Gastrocnemius medialis (tissue), 4 donors: Measurements from ENCODE around the gene PCDHGA8. TPM values are rescaled to one million over a fixed set of nuclear protein-coding genes. Genes with fewer than 3 reads are reported as not detected.
"Not testable (repeated sequence)": the region's sequence is repeated elsewhere in the genome, so short reads cannot be mapped to it uniquely, and the experiment has no call there.

Source experiments
- ATAC-seq, 2 donors: fragments of 150-250 bp; one replicate each; pipeline ENCODE4 v1.9.1; 2016
- DNase-seq, 2 donors: peaks; one replicate each; pipeline ENCODE4 v3.0.0-alpha.2; 2019
- H3K27ac ChIP-seq, 4 donors: fragments of 200-600 bp; sonication (generic); 1 replicate in 1 of 4; 2 replicates in 3 of 4; pipeline ENCODE4 v1.5.1; 2016 to 2018; ENCODE audit warnings: mild to moderate bottlenecking in 2 of 4, moderate library complexity in 1 of 4
- H3K27me3 ChIP-seq, 3 donors: fragments of 200-600 bp; sonication (generic) in 2 of 3; 1 replicate in 1 of 3; 2 replicates in 2 of 3; pipeline versions ENCODE4 v1.5.1 to v1.6.0; 2016 to 2019; ENCODE audit warnings: mild to moderate bottlenecking in 1 of 3, moderate library complexity in 1 of 3
- H3K36me3 ChIP-seq, 2 donors: fragments of 200-600 bp; sonication (generic) in 1 of 2; one replicate each; pipeline ENCODE4 v1.5.1; 2017 to 2018
- H3K4me1 ChIP-seq, 2 donors: fragments of 200-600 bp; sonication (generic) in 1 of 2; one replicate each; pipeline ENCODE4 v1.5.1; 2016 to 2017; ENCODE audit warnings: mild to moderate bottlenecking in 2 of 2
- H3K4me3 ChIP-seq, 4 donors: fragments of 200-600 bp; sonication (generic) in 3 of 4; 1 replicate in 1 of 4; 2 replicates in 3 of 4; pipeline ENCODE4 v1.5.1; 2016 to 2019; ENCODE audit warnings: mild to moderate bottlenecking in 2 of 4
- H3K9me3 ChIP-seq, 3 donors: fragments of 200-600 bp; sonication (generic) in 2 of 3; 1 replicate in 1 of 3; 2 replicates in 2 of 3; pipeline ENCODE4 v1.5.1; 2016 to 2019
- POLR2A ChIP-seq, 2 donors: fragments of 450-650 bp; IDR thresholded peaks; one replicate each; pipeline ENCODE4 v1.6.1; 2017; ENCODE audit warnings: antibody characterized with exemption in 2 of 2, mild to moderate bottlenecking in 2 of 2, moderate library complexity in 2 of 2
- in situ Hi-C, 4 donors: fragments of 200-750 bp; cut with MboI; loops; one replicate each; pipeline versions ENCODE4 v1.15.0 to v1.8.0; 2017; ENCODE audit warnings: low sequenced_read_pairs in 4 of 4
- intact Hi-C: fragments of 100-400 bp; cut with DNase I; formaldehyde crosslinking; loops from one replicate; pipeline ENCODE4 v1.15.1; 2023; ENCODE audit warnings: low total_unique reads
- total RNA-seq, 4 donors: library from RNA; depleted of rRNA; stranded (reverse); fragments of >200 nt; gene quantifications; one replicate each; pipeline versions ENCODE4 v1.1.0 to v1.2.3, GENCODE V29; 2016
- TF ChIP-seq, protein P1 (sequence below), 5 experiments: fragments of 450-650 bp in 3 of 5; fragments of 200-600 bp in 2 of 5; sonication (generic) in 2 of 5; IDR thresholded peaks in 4 of 5; conservative IDR thresholded peaks in 1 of 5; 1 replicate in 4 of 5; 2 replicates in 1 of 5; pipeline ENCODE4 v1.5.1; 2016 to 2019; ENCODE audit warnings: antibody characterized with exemption in 5 of 5, mild to moderate bottlenecking in 3 of 5, moderate library complexity in 3 of 5

The PCDHGA8 gene
- total RNA-seq, 4 donors from 2014 or later, result 0.82 to 1.8 (median 1.2) TPM

DNA sequence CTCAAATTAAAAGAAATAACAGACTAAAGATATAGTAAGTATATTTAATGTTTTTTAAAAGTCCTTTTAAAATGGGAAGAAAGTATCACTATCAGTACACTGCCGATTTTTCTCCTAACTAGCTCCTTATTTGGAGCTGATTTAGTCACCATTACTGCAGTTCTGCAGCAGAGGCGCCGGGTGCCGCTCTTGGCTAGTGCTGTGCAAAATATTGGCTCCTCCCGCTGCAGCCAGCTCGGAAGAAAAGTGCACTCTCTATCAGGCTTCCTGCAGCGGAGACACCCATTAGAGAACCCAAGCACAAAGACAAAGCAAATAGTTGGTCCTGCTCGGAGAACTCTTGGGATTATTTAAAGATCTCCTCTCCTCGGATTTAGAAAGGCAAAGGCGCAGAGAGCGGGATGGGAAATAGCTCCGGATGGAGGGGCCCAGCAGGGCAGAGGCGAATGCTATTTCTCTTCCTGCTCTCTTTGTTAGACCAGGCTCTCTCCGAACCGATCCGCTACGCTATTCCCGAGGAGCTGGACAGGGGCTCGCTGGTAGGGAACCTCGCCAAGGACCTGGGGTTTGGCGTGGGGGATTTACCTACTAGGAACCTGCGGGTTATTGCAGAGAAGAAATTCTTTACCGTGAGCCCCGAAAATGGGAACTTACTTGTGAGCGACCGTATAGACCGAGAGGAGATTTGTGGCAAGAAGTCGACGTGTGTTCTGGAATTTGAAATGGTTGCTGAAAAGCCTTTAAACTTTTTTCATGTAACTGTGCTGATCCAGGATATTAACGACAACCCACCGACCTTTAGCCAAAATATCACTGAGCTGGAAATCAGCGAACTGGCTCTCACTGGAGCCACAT, 22.2 kb upstream of the PCDHGA8 start, which contains the start of gene PCDHGB3:
TSS of gene PCDHGB3 (plus strand) at position 249 of the 855 bp plus-strand sequence. CDS start at position 402, 153 bp downstream.
- DNase-seq, result peak in 1 of 2 donors; percentile 45
- H3K36me3 ChIP-seq, result no peaks in the 10 kb centered on the region
- peak within 1 kb of the TSS; percentile 7 to 50 (median 37) for H3K4me3 ChIP-seq
- ATAC-seq, result peak; percentile 62 to 87
- peaks cover 0 to 17% (median 6%) of the 10 kb centered on the region in 3 donors for H3K9me3 ChIP-seq
- intact Hi-C loops (loop anchor here (5.0 kb wide), 1 partner anchor 42 kb away; the partner anchor contains the start of gene PCDHGA10), in situ Hi-C loops (no loop called here)
- H3K4me1 ChIP-seq, result peaks cover 0 to 4% of the 10 kb centered on the region in 2 donors
- peak within 1 kb of the TSS in 1 of 4 donors; percentile 16 for H3K27ac ChIP-seq
- peaks cover 0 to 21% (median 20%) of the 10 kb centered on the region in 3 donors for H3K27me3 ChIP-seq
- TF ChIP-seq, protein P1, sequence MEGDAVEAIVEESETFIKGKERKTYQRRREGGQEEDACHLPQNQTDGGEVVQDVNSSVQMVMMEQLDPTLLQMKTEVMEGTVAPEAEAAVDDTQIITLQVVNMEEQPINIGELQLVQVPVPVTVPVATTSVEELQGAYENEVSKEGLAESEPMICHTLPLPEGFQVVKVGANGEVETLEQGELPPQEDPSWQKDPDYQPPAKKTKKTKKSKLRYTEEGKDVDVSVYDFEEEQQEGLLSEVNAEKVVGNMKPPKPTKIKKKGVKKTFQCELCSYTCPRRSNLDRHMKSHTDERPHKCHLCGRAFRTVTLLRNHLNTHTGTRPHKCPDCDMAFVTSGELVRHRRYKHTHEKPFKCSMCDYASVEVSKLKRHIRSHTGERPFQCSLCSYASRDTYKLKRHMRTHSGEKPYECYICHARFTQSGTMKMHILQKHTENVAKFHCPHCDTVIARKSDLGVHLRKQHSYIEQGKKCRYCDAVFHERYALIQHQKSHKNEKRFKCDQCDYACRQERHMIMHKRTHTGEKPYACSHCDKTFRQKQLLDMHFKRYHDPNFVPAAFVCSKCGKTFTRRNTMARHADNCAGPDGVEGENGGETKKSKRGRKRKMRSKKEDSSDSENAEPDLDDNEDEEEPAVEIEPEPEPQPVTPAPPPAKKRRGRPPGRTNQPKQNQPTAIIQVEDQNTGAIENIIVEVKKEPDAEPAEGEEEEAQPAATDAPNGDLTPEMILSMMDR (IDR thresholded peaks at IDR 0.05 in 4 of 5, conservative IDR thresholded peaks at IDR 0.05 in 1 of 5), result peak in 2 of 5 experiments; percentile 19 to 43
- no peak for TF ChIP-seq POLR2A (IDR thresholded peaks at IDR 0.05)

DNA sequence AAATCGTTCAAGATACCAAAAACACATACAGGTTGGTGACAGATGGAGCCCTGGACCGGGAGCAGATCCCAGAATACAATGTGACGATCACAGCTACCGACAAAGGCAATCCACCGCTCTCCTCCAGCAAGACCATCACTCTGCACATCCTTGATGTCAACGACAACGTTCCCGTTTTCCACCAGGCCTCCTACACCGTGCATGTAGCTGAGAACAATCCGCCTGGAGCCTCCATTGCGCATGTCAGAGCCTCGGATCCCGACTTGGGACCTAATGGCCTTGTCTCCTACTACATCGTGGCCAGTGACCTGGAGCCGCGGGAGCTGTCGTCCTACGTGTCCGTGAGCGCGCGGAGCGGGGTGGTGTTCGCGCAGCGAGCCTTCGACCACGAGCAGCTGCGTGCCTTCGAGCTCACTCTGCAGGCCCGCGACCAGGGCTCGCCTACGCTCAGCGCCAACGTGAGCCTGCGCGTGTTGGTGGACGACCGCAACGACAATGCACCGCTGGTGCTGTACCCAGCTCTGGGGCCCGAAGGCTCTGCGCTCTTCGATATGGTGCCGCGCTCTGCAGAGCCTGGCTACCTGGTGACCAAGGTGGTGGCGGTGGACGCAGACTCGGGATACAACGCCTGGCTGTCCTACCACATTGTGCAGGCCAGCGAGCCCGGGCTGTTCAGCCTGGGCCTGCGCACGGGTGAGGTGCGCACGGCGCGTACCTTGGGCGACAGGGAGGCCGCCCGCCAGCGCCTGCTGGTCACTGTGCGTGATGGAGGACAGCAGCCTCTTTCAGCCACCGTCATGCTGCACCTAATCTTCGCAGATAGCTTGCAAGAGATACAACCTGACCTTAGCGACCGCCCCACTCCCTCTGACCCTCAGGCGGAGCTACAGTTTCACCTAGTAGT, 20.6 kb upstream of the PCDHGA8 start:
- no peak for TF ChIP-seq POLR2A (IDR thresholded peaks at IDR 0.05)
- TF ChIP-seq, protein P1 (IDR thresholded peaks at IDR 0.05 in 4 of 5, conservative IDR thresholded peaks at IDR 0.05 in 1 of 5), result no peak
- peaks cover 0 to 13% (median 4%) of the 10 kb centered on the region in 3 donors for H3K9me3 ChIP-seq
- no peak overlapping the region for H3K27ac ChIP-seq
- ATAC-seq (no peak), DNase-seq (no peak)
- in situ Hi-C loops (no loop called here), intact Hi-C loops (loop anchor here (5.0 kb wide), 1 partner anchor 40 kb away; the partner anchor contains the start of gene PCDHGA10)
- peaks cover 0 to 15% (median 8%) of the 10 kb centered on the region in 3 donors for H3K27me3 ChIP-seq
- H3K4me3 ChIP-seq, result peak overlapping the region in 1 of 4 donors; percentile 50
- H3K36me3 ChIP-seq, result no peaks in the 10 kb centered on the region
- H3K4me1 ChIP-seq, result peaks cover 0 to 4% of the 10 kb centered on the region in 2 donors

- TF ChIP-seq, protein P1 (IDR thresholded peaks at IDR 0.05 in 4 of 5, conservative IDR thresholded peaks at IDR 0.05 in 1 of 5), result peak in 3 of 5 experiments; percentile 41 to 55 (median 45)
- no peak for TF ChIP-seq POLR2A (IDR thresholded peaks at IDR 0.05)
Observed at GRCh38 chr5:141373673-141374317, 18.6 kb upstream of the PCDHGA8 start, which contains the start of gene PCDHGA6. TSS of gene PCDHGA6 (plus strand) at chr5:141373891. CDS start at chr5:141374084, 193 bp downstream.

DNA sequence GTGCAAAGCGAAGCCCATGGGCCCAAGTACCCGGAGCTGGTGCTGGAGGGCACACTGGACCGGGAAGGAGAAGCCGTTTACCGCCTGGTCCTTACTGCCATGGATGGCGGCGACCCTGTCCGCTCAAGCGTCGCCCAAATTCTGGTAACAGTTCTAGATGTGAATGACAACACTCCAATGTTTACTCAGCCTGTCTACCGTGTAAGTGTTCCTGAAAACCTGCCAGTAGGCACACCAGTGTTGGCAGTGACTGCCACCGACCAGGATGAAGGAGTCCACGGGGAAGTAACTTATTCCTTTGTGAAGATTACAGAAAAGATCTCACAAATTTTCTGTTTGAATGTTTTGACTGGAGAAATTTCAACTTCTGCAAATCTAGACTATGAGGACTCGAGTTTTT, 17.8 kb upstream of the PCDHGA8 start:
- Histone ChIP-seq H3K36me3 (no peaks in the 10 kb centered on the region), H3K9me3 (peaks cover 0 to 13% (median 4%) of the 10 kb centered on the region in 3 donors), H3K4me1 (peaks cover 0 to 4% of the 10 kb centered on the region in 2 donors), H3K27ac (no peak overlapping the region), H3K27me3 (peaks cover 0 to 8% (median 5%) of the 10 kb centered on the region in 3 donors), H3K4me3 (peak overlapping the region in 2 of 4 donors; percentile 43 to 53)
- in situ Hi-C loops, result no loop called here
- ATAC-seq (no peak), DNase-seq (no peak)
- intact Hi-C loops, result loop anchor here (5.0 kb wide), 1 partner anchor 38 kb away; the partner anchor contains the start of gene PCDHGA10
- TF ChIP-seq POLR2A (IDR thresholded peaks at IDR 0.05), result no peak
- TF ChIP-seq, protein P1 (IDR thresholded peaks at IDR 0.05 in 4 of 5, conservative IDR thresholded peaks at IDR 0.05 in 1 of 5), result no peak

More at GRCh38 chr5:141373673-141374317, 18.6 kb upstream of the PCDHGA8 start, which contains the start of gene PCDHGA6:
- DNase-seq (no peak), ATAC-seq (no peak)
- H3K4me3 ChIP-seq, result peak within 1 kb of the TSS; percentile 23 to 53 (median 42)
- H3K27me3 ChIP-seq, result peaks cover 0 to 11% (median 8%) of the 10 kb centered on the region in 3 donors
- H3K27ac ChIP-seq, result no peak within 1 kb of the TSS
- H3K4me1 ChIP-seq, result peaks cover 0 to 4% of the 10 kb centered on the region in 2 donors
- H3K9me3 ChIP-seq, result peaks cover 0 to 13% (median 4%) of the 10 kb centered on the region in 3 donors
- in situ Hi-C loops, result no loop called here
- intact Hi-C loops, result loop anchor here (5.0 kb wide), 1 partner anchor 39 kb away; the partner anchor contains the start of gene PCDHGA10
- no peaks in the 10 kb centered on the region for H3K36me3 ChIP-seq

DNA sequence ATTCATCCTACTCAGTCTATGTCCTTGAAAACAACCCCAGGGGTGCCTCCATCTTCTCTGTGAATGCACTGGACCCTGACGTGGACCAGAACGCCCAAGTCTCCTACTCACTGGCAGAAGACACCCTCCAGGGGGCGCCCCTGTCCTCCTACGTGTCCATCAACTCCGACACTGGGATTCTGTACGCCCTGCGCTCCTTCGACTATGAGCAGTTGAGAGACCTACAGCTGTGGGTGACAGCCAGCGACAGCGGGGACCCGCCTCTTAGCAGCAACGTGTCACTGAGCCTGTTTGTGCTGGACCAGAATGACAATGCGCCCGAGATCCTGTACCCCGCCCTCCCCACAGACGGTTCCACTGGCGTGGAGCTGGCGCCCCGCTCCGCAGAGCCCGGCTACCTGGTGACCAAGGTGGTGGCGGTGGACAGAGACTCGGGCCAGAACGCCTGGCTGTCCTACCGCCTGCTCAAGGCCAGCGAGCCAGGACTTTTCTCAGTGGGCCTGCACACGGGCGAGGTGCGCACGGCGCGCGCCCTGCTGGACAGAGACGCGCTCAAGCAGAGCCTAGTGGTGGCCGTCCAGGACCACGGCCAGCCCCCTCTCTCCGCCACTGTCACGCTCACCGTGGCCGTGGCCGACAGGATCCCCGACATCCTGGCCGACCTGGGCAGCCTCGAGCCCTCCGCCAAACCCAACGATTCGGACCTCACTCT, 16.8 kb upstream of the PCDHGA8 start:
- ATAC-seq, H3K36me3 ChIP-seq, H3K4me1 ChIP-seq, H3K27ac ChIP-seq, in situ Hi-C loops, H3K4me3 ChIP-seq, intact Hi-C loops, H3K27me3 ChIP-seq, DNase-seq: not testable (repeated sequence)
- H3K9me3 ChIP-seq, result peaks cover 0 to 13% (median 4%) of the 10 kb centered on the region in 3 donors
